ENCODE data around the gene RAMP2. TPM values are rescaled to one million over a fixed set of nuclear protein-coding genes. Genes with fewer than 3 reads are reported as not detected.

The RAMP2 gene
- total and polyA plus RNA-seq, 2 of the 13 experiments (the other 11 are each of a cell fraction or from before 2014, with no cell fraction given): 1.4 to 5.2 TPM

GRCh38 chr17:42748908-42749798, 11.9 kb upstream of the RAMP2 start (continued):
- peak; percentile 57 for TF ChIP-seq USF2 (IDR thresholded peaks at IDR 0.05; ENCODE audit: low read depth, low read length)
- TF ChIP-seq USF2 (CRISPR knock-in tag; IDR thresholded peaks at IDR 0.05; ENCODE audit: borderline replicate concordance): no peak
- no peak for TF ChIP-seq RARA (CRISPR knock-in tag; IDR thresholded peaks at IDR 0.05)
- TF ChIP-seq, protein P1, sequence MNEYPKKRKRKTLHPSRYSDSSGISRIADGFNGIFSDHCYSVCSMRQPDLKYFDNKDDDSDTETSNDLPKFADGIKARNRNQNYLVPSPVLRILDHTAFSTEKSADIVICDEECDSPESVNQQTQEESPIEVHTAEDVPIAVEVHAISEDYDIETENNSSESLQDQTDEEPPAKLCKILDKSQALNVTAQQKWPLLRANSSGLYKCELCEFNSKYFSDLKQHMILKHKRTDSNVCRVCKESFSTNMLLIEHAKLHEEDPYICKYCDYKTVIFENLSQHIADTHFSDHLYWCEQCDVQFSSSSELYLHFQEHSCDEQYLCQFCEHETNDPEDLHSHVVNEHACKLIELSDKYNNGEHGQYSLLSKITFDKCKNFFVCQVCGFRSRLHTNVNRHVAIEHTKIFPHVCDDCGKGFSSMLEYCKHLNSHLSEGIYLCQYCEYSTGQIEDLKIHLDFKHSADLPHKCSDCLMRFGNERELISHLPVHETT (CRISPR knock-in tag; conservative IDR thresholded peaks at IDR 0.05): no peak
- TF ChIP-seq ZNF660 (CRISPR knock-in tag; IDR thresholded peaks at IDR 0.05; ENCODE audit: borderline replicate concordance, low read depth): no peak
- TF ChIP-seq CBX2 (IDR thresholded peaks at IDR 0.05; ENCODE audit: low read depth, low read length): no peak
- no peak for TF ChIP-seq CBX2 (CRISPR knock-in tag; IDR thresholded peaks at IDR 0.05; ENCODE audit: low read depth)
- TF ChIP-seq ZNF749 (CRISPR knock-in tag; IDR thresholded peaks at IDR 0.05; ENCODE audit: borderline replicate concordance): no peak
- 0 out of 2 replicates have a peak, but pooled peaks have one; percentile 7 for TF ChIP-seq SOX5 (CRISPR knock-in tag; IDR thresholded peaks at IDR 0.05; ENCODE audit: borderline replicate concordance)
- no peak for TF ChIP-seq BRCA1 (CRISPR knock-in tag; IDR thresholded peaks at IDR 0.05)
- peak; percentile 53; the same call in 1 of the 2 replicates for TF ChIP-seq ZNF598 (CRISPR knock-in tag; IDR thresholded peaks at IDR 0.05; ENCODE audit: borderline replicate concordance)
- no peak for TF ChIP-seq CBFB (CRISPR knock-in tag; IDR thresholded peaks at IDR 0.05)
- TF ChIP-seq GATAD2A (CRISPR knock-in tag; IDR thresholded peaks at IDR 0.05): no peak
- TF ChIP-seq, protein P2, sequence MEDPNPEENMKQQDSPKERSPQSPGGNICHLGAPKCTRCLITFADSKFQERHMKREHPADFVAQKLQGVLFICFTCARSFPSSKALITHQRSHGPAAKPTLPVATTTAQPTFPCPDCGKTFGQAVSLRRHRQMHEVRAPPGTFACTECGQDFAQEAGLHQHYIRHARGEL (CRISPR knock-in tag; IDR thresholded peaks at IDR 0.05): 0 out of 2 replicates have a peak, but pooled peaks have one; percentile 34
- TF ChIP-seq ZNF780A (CRISPR knock-in tag; IDR thresholded peaks at IDR 0.05): no peak
- no peak for TF ChIP-seq ZBTB39 (CRISPR knock-in tag; IDR thresholded peaks at IDR 0.05)
- TF ChIP-seq, protein P3, sequence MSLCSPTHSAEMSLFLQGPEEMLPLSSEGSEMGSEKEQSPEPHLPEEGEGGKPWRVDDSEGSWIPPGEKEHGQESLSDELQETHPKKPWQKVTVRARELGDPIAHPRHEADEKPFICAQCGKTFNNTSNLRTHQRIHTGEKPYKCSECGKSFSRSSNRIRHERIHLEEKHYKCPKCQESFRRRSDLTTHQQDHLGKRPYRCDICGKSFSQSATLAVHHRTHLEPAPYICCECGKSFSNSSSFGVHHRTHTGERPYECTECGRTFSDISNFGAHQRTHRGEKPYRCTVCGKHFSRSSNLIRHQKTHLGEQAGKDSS (CRISPR knock-in tag; IDR thresholded peaks at IDR 0.05; ENCODE audit: borderline replicate concordance, low read depth): no peak
- TF ChIP-seq PHF8 (CRISPR knock-in tag; IDR thresholded peaks at IDR 0.05): no peak
- TF ChIP-seq KLF12 (CRISPR knock-in tag; IDR thresholded peaks at IDR 0.05; ENCODE audit: borderline replicate concordance): no peak
